HEK293 (cell line): ENCODE data around the gene RNASEH2B.

Experiments
- PBX3 ChIP-seq: sonication (generic); formaldehyde crosslinking; IDR thresholded peaks from 2 replicates; pipeline ENCODE4 v1.8.1; 2022; ENCODE audit warnings: mild to moderate bottlenecking, moderate library complexity, missing genetic modification reagents
- TSHZ1 ChIP-seq: fragments of 450-650 bp; formaldehyde crosslinking; IDR thresholded peaks from 2 replicates; pipeline ENCODE4 v1.5.1; 2016; ENCODE audit warnings: missing biosample characterization, missing genetic modification characterization, borderline replicate concordance
- YY1 ChIP-seq: fragments of 450-650 bp; formaldehyde crosslinking; IDR thresholded peaks from 2 replicates; pipeline ENCODE4 v1.5.1; 2018; ENCODE audit warnings: missing biosample characterization, missing genetic modification characterization
- ZBTB49 ChIP-seq: fragments of 450-650 bp; formaldehyde crosslinking; IDR thresholded peaks from 2 replicates; pipeline ENCODE4 v1.5.1; 2016; ENCODE audit warnings: missing biosample characterization, missing genetic modification characterization, low read depth
- ZBTB8A ChIP-seq: fragments of 450-650 bp; formaldehyde crosslinking; IDR thresholded peaks from 2 replicates; pipeline ENCODE4 v1.5.1; 2016; ENCODE audit warnings: missing biosample characterization, missing genetic modification characterization
- ZNF274 ChIP-seq, 2 experiments: fragments of 200-500 bp in 1 of 2; fragments of 450-650 bp in 1 of 2; sonication (Bioruptor generic) in 1 of 2; formaldehyde crosslinking in 1 of 2; IDR thresholded peaks; 2 replicates each; pipeline versions ENCODE4 v1.5.1 to v1.6.1; 2014 to 2016; ENCODE audit warnings: borderline replicate concordance in 1 of 2, inconsistent platforms in 1 of 2, low read length in 1 of 2, missing biosample characterization in 1 of 2, missing genetic modification characterization in 1 of 2
- ZNF426 ChIP-seq: fragments of 450-650 bp; formaldehyde crosslinking; IDR thresholded peaks from 2 replicates; pipeline ENCODE4 v1.5.1; 2017; ENCODE audit warnings: missing biosample characterization, missing genetic modification characterization, mild to moderate bottlenecking, inconsistent platforms, moderate library complexity
- ZNF645 ChIP-seq: fragments of 450-650 bp; formaldehyde crosslinking; IDR thresholded peaks from 2 replicates; pipeline ENCODE4; 2016; ENCODE audit warnings: missing biosample characterization, missing genetic modification characterization
- ZNF670 ChIP-seq: fragments of 450-650 bp; formaldehyde crosslinking; IDR thresholded peaks from 2 replicates; pipeline ENCODE4 v1.5.1; 2016; ENCODE audit warnings: missing biosample characterization, missing genetic modification characterization, low read depth
- ZNF843 ChIP-seq: fragments of 450-650 bp; formaldehyde crosslinking; IDR thresholded peaks from 2 replicates; pipeline ENCODE4 v1.5.1; 2016; ENCODE audit warnings: missing biosample characterization, missing genetic modification characterization
- TF ChIP-seq, protein P1 (sequence below): fragments of 450-650 bp; formaldehyde crosslinking; IDR thresholded peaks from 2 replicates; pipeline ENCODE4 v1.5.1; 2016; ENCODE audit warnings: missing biosample characterization, missing genetic modification characterization

DNA sequence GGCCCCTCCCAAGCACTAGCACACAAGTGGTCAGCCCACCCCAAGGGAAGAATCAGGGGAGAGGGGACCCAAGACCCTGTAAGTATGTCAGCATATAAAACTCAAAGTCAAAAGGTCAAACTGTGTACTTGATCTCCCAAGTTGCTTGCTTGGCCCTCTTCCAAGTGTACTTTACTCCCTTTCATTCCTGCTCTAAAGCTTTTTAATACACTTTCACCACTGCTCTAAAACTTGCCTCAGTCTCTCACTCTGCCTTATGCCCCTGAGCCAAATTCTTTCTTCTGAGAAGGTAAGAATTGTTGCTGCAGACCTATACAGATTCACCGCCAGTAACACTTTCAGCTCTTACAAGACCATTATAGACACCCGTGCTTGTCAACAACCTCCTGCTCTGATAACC is 15.1 kb upstream of the RNASEH2B start:
- TF ChIP-seq, protein P1, sequence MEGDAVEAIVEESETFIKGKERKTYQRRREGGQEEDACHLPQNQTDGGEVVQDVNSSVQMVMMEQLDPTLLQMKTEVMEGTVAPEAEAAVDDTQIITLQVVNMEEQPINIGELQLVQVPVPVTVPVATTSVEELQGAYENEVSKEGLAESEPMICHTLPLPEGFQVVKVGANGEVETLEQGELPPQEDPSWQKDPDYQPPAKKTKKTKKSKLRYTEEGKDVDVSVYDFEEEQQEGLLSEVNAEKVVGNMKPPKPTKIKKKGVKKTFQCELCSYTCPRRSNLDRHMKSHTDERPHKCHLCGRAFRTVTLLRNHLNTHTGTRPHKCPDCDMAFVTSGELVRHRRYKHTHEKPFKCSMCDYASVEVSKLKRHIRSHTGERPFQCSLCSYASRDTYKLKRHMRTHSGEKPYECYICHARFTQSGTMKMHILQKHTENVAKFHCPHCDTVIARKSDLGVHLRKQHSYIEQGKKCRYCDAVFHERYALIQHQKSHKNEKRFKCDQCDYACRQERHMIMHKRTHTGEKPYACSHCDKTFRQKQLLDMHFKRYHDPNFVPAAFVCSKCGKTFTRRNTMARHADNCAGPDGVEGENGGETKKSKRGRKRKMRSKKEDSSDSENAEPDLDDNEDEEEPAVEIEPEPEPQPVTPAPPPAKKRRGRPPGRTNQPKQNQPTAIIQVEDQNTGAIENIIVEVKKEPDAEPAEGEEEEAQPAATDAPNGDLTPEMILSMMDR (tag by site-specific recombination) = no peak
- no peak for TF ChIP-seq ZBTB8A
- TF ChIP-seq ZBTB49 (tag by site-specific recombination) = no peak
- TF ChIP-seq TSHZ1 (tag by site-specific recombination) = no peak
- TF ChIP-seq YY1 (tag by site-specific recombination) = no peak
- TF ChIP-seq ZNF426 (tag by site-specific recombination) = no peak
- no peak for TF ChIP-seq PBX3 (CRISPR knock-in tag)
- TF ChIP-seq ZNF274 (IDR thresholded peaks at IDR 0.05; ENCODE audit: low read length) = no peak
- no peak for TF ChIP-seq ZNF274 (tag by site-specific recombination; IDR thresholded peaks at IDR 0.05; ENCODE audit: borderline replicate concordance)
- TF ChIP-seq ZNF843 (tag by site-specific recombination) = no peak
- TF ChIP-seq ZNF645 (tag by site-specific recombination) = no peak
- no peak for TF ChIP-seq ZNF670
